Cardiac fibroblast (primary cell): ENCODE measurements around the gene EME2.
"Not testable (repeated sequence)": the region's sequence is repeated elsewhere in the genome, so short reads cannot be mapped to it uniquely, and the experiment has no call there.

Source experiments
- DNase-seq, 2 donors: peaks; one replicate each; pipeline versions ENCODE4 v3.0.0 to v3.0.0-alpha.2; 2010; ENCODE audit warnings: low read depth in 2 of 2
- H3K4me3 ChIP-seq, 2 donors: replicated peaks in 1 of 2; 1 replicate in 1 of 2; 2 replicates in 1 of 2; pipeline ENCODE4 v1.5.1; 2011; ENCODE audit warnings: low read depth in 2 of 2, low read length in 2 of 2, mild to moderate bottlenecking in 2 of 2, moderate library complexity in 1 of 2
- CTCF ChIP-seq: IDR thresholded peaks from one replicate; pipeline ENCODE4 v1.5.1; 2011; ENCODE audit warnings: low read depth, mild to moderate bottlenecking, low read length, inconsistent platforms

The EME2 gene

GRCh38 chr16:1729445-1729844 lies 43.2 kb upstream of the EME2 start:
- TF ChIP-seq CTCF = no peak
- no peak for DNase-seq

GRCh38 chr16:1731073-1731472 lies 41.5 kb upstream of the EME2 start:
- TF ChIP-seq CTCF = no peak
- no peak for DNase-seq
- no peak overlapping the region for H3K4me3 ChIP-seq

More at GRCh38 chr16:1729445-1729844, 43.2 kb upstream of the EME2 start:
- no peak overlapping the region for H3K4me3 ChIP-seq

- no peak overlapping the region for H3K4me3 ChIP-seq
- DNase-seq = no peak
- TF ChIP-seq CTCF = no peak
These were observed 41.0 kb upstream of the EME2 start for GRCh38 chr16:1731603-1732002.

GRCh38 chr16:1732071-1732470 lies 40.5 kb upstream of the EME2 start:
- DNase-seq = no peak
- no peak for TF ChIP-seq CTCF
- no peak overlapping the region for H3K4me3 ChIP-seq

- DNase-seq, H3K4me3 ChIP-seq: not testable (repeated sequence)
These were observed 40.0 kb upstream of the EME2 start for GRCh38 chr16:1732551-1732987.

GRCh38 chr16:1734123-1734522 lies 38.5 kb upstream of the EME2 start:
- no peak overlapping the region for H3K4me3 ChIP-seq
- no peak for TF ChIP-seq CTCF
- no peak for DNase-seq

- TF ChIP-seq CTCF = no peak
- no peak for DNase-seq
- H3K4me3 ChIP-seq = no peak overlapping the region
These were observed 37.8 kb upstream of the EME2 start for GRCh38 chr16:1734816-1735215.
